Measurements from ENCODE around the gene SRBD1. TPM values are rescaled to one million over a fixed set of nuclear protein-coding genes. Genes with fewer than 3 reads are reported as not detected.

The SRBD1 gene
- polyA plus RNA-seq, 4 donors = 4.7 to 10.9 (median 7.1) TPM

- FAIRE-seq (no peak), DNase-seq (no peak)
- WGBS, 3 donors = 94 to 98% (median 96%) methylated on average over 2 of the region's 2 CpGs
- Histone ChIP-seq H3K9me3 (ENCODE audit: control insufficient read depth in 2 of 2, insufficient read depth in 1 of 2, low read depth in 1 of 2, low read length in 1 of 2) (no peaks in the 10 kb centered on the region), H3K4me1 (ENCODE audit: control insufficient read depth in 3 of 3, insufficient read depth in 2 of 3, low read depth in 1 of 3, low read length in 2 of 3) (no peaks in the 10 kb centered on the region), H3K36me3 (ENCODE audit: control insufficient read depth in 3 of 3, insufficient read depth in 2 of 3, low read depth in 1 of 3, low read length in 3 of 3) (no peaks in the 10 kb centered on the region), H3K27me3 (ENCODE audit: control insufficient read depth in 3 of 3, insufficient read depth in 3 of 3, low read length in 3 of 3) (no peaks in the 10 kb centered on the region), H3K4me3 (ENCODE audit: low read depth in 1 of 3, low read length in 3 of 3) (no peak overlapping the region), H3K27ac (ENCODE audit: low read depth in 1 of 3, low read length in 2 of 3) (no peak overlapping the region)
These were observed 160.4 kb downstream of the SRBD1 start for GRCh38 chr2:45450634-45451033.

DNA sequence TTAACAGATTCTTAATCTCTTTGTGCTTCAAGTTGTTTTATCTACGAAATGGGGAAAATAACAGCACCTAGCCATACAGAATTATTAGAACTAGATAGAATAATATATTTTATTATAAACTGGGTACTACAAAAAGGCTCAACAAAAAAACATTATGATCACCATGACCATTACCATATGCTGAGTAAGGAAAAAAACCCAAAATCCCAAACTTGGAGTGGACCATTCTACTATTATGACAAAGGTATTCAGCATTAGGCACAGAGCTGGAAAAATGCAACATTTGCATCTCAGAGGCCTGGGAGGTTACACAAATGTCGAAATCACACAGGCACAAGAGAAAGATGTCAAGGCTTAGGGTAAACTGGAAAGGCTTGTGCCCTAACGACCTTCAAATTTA lies 162.8 kb downstream of the SRBD1 start:
- DNase-seq = no peak
- no peaks in the 10 kb centered on the region for H3K4me1 ChIP-seq (ENCODE audit: control insufficient read depth in 3 of 3, insufficient read depth in 2 of 3, low read depth in 1 of 3, low read length in 2 of 3)
- no peak for FAIRE-seq
- no peaks in the 10 kb centered on the region for H3K36me3 ChIP-seq (ENCODE audit: control insufficient read depth in 3 of 3, insufficient read depth in 2 of 3, low read depth in 1 of 3, low read length in 3 of 3)
- no peaks in the 10 kb centered on the region for H3K9me3 ChIP-seq (ENCODE audit: control insufficient read depth in 2 of 2, insufficient read depth in 1 of 2, low read depth in 1 of 2, low read length in 1 of 2)
- no peak overlapping the region for H3K27ac ChIP-seq (ENCODE audit: low read depth in 1 of 3, low read length in 2 of 3)
- no peaks in the 10 kb centered on the region for H3K27me3 ChIP-seq (ENCODE audit: control insufficient read depth in 3 of 3, insufficient read depth in 3 of 3, low read length in 3 of 3)
- WGBS, 3 donors = 90 to 96% (median 94%) methylated on average over 3 of the region's 3 CpGs
- no peak overlapping the region for H3K4me3 ChIP-seq (ENCODE audit: low read depth in 1 of 3, low read length in 3 of 3)

GRCh38 chr2:45446016-45446415 lies 165.1 kb downstream of the SRBD1 start:
- DNase-seq (no peak), FAIRE-seq (no peak)
- H3K4me3 ChIP-seq (ENCODE audit: low read depth in 1 of 3, low read length in 3 of 3) = no peak overlapping the region
- WGBS, 3 donors = 84 to 91% (median 86%) methylated on average over 2 of the region's 2 CpGs
- no peaks in the 10 kb centered on the region for H3K36me3 ChIP-seq (ENCODE audit: control insufficient read depth in 3 of 3, insufficient read depth in 2 of 3, low read depth in 1 of 3, low read length in 3 of 3)
- no peaks in the 10 kb centered on the region for H3K4me1 ChIP-seq (ENCODE audit: control insufficient read depth in 3 of 3, insufficient read depth in 2 of 3, low read depth in 1 of 3, low read length in 2 of 3)
- no peaks in the 10 kb centered on the region for H3K9me3 ChIP-seq (ENCODE audit: control insufficient read depth in 2 of 2, insufficient read depth in 1 of 2, low read depth in 1 of 2, low read length in 1 of 2)
- no peaks in the 10 kb centered on the region for H3K27me3 ChIP-seq (ENCODE audit: control insufficient read depth in 3 of 3, insufficient read depth in 3 of 3, low read length in 3 of 3)
- no peak overlapping the region for H3K27ac ChIP-seq (ENCODE audit: low read depth in 1 of 3, low read length in 2 of 3)

GRCh38 chr2:45445037-45445436 lies 166.0 kb downstream of the SRBD1 start:
- H3K4me1 ChIP-seq (ENCODE audit: control insufficient read depth in 3 of 3, insufficient read depth in 2 of 3, low read depth in 1 of 3, low read length in 2 of 3) = no peaks in the 10 kb centered on the region
- H3K9me3 ChIP-seq (ENCODE audit: control insufficient read depth in 2 of 2, insufficient read depth in 1 of 2, low read depth in 1 of 2, low read length in 1 of 2) = no peaks in the 10 kb centered on the region
- WGBS, 3 donors = 79 to 93% (median 88%) methylated on average over 1 of the region's 1 CpG
- H3K4me3 ChIP-seq (ENCODE audit: low read depth in 1 of 3, low read length in 3 of 3) = no peak overlapping the region
- H3K36me3 ChIP-seq (ENCODE audit: control insufficient read depth in 3 of 3, insufficient read depth in 2 of 3, low read depth in 1 of 3, low read length in 3 of 3) = no peaks in the 10 kb centered on the region
- FAIRE-seq (no peak), DNase-seq (no peak)
- H3K27ac ChIP-seq (ENCODE audit: low read depth in 1 of 3, low read length in 2 of 3) = no peak overlapping the region
- no peaks in the 10 kb centered on the region for H3K27me3 ChIP-seq (ENCODE audit: control insufficient read depth in 3 of 3, insufficient read depth in 3 of 3, low read length in 3 of 3)

DNA sequence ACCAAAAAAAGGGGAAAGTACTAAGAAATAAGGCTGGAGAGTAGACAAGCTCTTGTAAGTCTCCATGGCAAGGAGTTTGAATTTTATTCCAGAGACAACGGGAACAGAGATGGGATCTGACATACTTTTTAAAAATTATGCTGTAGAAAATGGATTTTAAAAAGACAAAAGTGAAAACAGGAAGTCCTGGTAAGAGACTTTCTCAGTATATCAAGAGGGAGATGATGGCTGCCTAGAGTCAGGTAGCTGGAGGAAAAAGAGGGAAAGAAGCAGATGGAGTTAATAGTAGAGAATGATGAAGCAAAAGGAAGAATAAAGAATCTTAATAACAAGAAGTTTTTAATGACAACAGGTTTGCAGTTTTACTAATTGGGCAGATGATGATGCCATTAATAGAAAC lies 168.1 kb downstream of the SRBD1 start:
- FAIRE-seq (no peak), DNase-seq (no peak)
- WGBS, 3 donors = 85 to 100% (median 93%) methylated on average over 1 of the region's 1 CpG
- H3K27me3 ChIP-seq (ENCODE audit: control insufficient read depth in 3 of 3, insufficient read depth in 3 of 3, low read length in 3 of 3) = no peaks in the 10 kb centered on the region
- H3K27ac ChIP-seq (ENCODE audit: low read depth in 1 of 3, low read length in 2 of 3) = no peak overlapping the region
- no peaks in the 10 kb centered on the region for H3K4me1 ChIP-seq (ENCODE audit: control insufficient read depth in 3 of 3, insufficient read depth in 2 of 3, low read depth in 1 of 3, low read length in 2 of 3)
- H3K9me3 ChIP-seq (ENCODE audit: control insufficient read depth in 2 of 2, insufficient read depth in 1 of 2, low read depth in 1 of 2, low read length in 1 of 2) = no peaks in the 10 kb centered on the region
- H3K4me3 ChIP-seq (ENCODE audit: low read depth in 1 of 3, low read length in 3 of 3) = no peak overlapping the region
- no peaks in the 10 kb centered on the region for H3K36me3 ChIP-seq (ENCODE audit: control insufficient read depth in 3 of 3, insufficient read depth in 2 of 3, low read depth in 1 of 3, low read length in 3 of 3)

DNA sequence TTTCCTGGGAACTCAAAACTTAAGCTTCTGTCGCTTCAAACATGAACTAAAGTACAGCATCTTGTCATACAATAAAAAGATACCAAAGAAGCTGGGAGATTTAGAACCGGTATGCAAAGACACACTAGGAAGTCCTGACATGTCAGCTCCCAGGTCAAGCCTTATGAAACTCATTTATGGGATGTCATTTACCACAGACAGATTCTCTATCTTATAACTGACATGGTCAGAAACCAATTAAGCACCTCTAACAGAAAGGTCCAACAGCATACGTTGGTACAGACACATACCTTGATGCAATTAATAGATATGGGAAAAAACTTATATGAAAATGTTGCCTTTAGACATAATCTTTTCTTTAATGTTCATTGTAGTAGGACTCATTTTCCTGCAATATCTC lies 169.0 kb downstream of the SRBD1 start:
- FAIRE-seq = no peak
- 94% methylated on average over 3 of the region's 3 CpGs for WGBS, 3 donors
- Histone ChIP-seq H3K27me3 (ENCODE audit: control insufficient read depth in 3 of 3, insufficient read depth in 3 of 3, low read length in 3 of 3) (no peaks in the 10 kb centered on the region), H3K4me3 (ENCODE audit: low read depth in 1 of 3, low read length in 3 of 3) (no peak overlapping the region), H3K9me3 (ENCODE audit: control insufficient read depth in 2 of 2, insufficient read depth in 1 of 2, low read depth in 1 of 2, low read length in 1 of 2) (peaks cover 0 to 2% of the 10 kb centered on the region in 2 donors), H3K4me1 (ENCODE audit: control insufficient read depth in 3 of 3, insufficient read depth in 2 of 3, low read depth in 1 of 3, low read length in 2 of 3) (no peaks in the 10 kb centered on the region), H3K27ac (ENCODE audit: low read depth in 1 of 3, low read length in 2 of 3) (no peak overlapping the region), H3K36me3 (ENCODE audit: control insufficient read depth in 3 of 3, insufficient read depth in 2 of 3, low read depth in 1 of 3, low read length in 3 of 3) (no peaks in the 10 kb centered on the region)
- DNase-seq = no peak

DNA sequence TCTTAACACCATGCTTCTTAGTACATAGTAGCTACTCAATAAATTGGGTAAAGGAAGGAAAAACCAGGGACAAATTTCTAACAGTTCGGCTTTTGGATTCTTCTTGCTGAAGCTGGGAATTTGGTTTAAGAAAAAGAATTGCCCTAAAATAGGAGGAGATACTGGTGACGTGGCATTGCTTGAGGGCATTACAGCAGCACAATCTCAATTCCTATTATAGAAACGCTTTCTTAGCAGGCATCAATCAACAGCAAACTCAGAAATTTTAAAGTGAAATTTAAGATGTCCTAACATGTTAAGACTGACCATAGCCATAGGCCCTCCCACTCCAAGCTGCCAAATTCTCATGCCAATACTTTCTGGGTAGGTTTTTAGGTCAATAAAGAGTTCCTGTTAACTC lies 169.5 kb downstream of the SRBD1 start:
- DNase-seq (no peak), FAIRE-seq (no peak)
- H3K4me3 ChIP-seq (ENCODE audit: low read depth in 1 of 3, low read length in 3 of 3) = no peak overlapping the region
- H3K27me3 ChIP-seq (ENCODE audit: control insufficient read depth in 3 of 3, insufficient read depth in 3 of 3, low read length in 3 of 3) = no peaks in the 10 kb centered on the region
- H3K9me3 ChIP-seq (ENCODE audit: control insufficient read depth in 2 of 2, insufficient read depth in 1 of 2, low read depth in 1 of 2, low read length in 1 of 2) = peaks cover 0 to 2% of the 10 kb centered on the region in 2 donors
- WGBS, 3 donors = 95 to 98% (median 96%) methylated on average over 3 of the region's 3 CpGs
- no peak overlapping the region for H3K27ac ChIP-seq (ENCODE audit: low read depth in 1 of 3, low read length in 2 of 3)
- no peaks in the 10 kb centered on the region for H3K4me1 ChIP-seq (ENCODE audit: control insufficient read depth in 3 of 3, insufficient read depth in 2 of 3, low read depth in 1 of 3, low read length in 2 of 3)
- no peaks in the 10 kb centered on the region for H3K36me3 ChIP-seq (ENCODE audit: control insufficient read depth in 3 of 3, insufficient read depth in 2 of 3, low read depth in 1 of 3, low read length in 3 of 3)

DNA sequence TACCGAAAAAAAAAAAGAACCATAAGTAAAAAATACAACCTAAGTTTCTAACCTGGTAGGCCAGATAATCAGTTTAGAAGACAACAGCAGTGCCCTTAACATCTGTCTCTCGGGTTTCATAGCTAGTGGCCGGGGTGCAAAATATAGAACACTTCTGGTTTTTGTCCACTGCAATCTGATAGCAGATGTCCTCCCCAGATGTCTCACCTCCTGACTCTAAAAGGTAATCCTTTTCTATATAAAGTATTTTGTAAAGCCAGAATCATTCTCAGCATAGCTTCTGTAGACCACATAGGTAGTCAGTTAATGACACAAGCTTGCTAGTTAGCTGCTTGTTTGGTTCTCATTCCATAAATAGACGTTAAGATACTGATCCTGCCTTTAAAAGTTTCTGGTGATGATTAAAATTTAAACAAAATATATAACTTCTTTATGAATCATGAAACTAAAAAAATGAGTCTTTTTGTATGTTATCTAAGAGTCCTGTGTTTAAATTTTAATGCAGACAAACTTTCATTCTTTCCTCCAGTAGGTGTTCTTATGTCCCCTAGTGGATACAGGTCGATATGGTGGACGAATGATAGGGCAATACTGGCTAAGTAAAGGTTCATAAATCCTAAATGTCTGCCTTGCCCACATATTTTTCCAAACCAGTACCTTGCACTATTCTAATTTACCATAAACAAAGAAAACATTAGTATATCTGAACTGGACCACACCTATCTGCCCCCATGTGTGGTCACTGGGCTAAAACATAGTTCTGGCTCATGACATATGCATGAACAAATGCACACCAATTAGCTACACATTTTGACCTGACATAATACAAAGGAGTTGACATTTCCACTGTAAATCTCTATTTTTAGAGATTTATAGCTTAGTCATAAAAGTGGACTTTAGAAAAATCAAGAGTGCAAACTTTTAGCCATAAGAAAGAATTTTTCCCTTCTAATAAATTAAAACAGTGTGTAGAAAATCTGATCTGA lies 171.0 kb downstream of the SRBD1 start:
- H3K27ac ChIP-seq (ENCODE audit: low read depth in 1 of 3, low read length in 2 of 3) = no peak overlapping the region
- H3K4me1 ChIP-seq (ENCODE audit: control insufficient read depth in 3 of 3, insufficient read depth in 2 of 3, low read depth in 1 of 3, low read length in 2 of 3) = no peaks in the 10 kb centered on the region
- H3K36me3 ChIP-seq (ENCODE audit: control insufficient read depth in 3 of 3, insufficient read depth in 2 of 3, low read depth in 1 of 3, low read length in 3 of 3) = no peaks in the 10 kb centered on the region
- FAIRE-seq (no peak), DNase-seq (peak in 1 of 2 donors; percentile 9)
- no peak overlapping the region for H3K4me3 ChIP-seq (ENCODE audit: low read depth in 1 of 3, low read length in 3 of 3)
- 86 to 91% (median 89%) methylated on average over 6 of the region's 6 CpGs for WGBS, 3 donors
- H3K27me3 ChIP-seq (ENCODE audit: control insufficient read depth in 3 of 3, insufficient read depth in 3 of 3, low read length in 3 of 3) = no peaks in the 10 kb centered on the region
- H3K9me3 ChIP-seq (ENCODE audit: control insufficient read depth in 2 of 2, insufficient read depth in 1 of 2, low read depth in 1 of 2, low read length in 1 of 2) = peaks cover 0 to 2% of the 10 kb centered on the region in 2 donors

All from small intestine (tissue), 7 donors.